GM21447 (cell line): ENCODE measurements around the gene ATXN7L1.
A peak's percentile ranks its signal among the peaks of the same experiment; 100 is the strongest.
"Not testable (repeated sequence)": the region's sequence is repeated elsewhere in the genome, so short reads cannot be mapped to it uniquely, and the experiment has no call there.

Experiments used
- ATAC-seq: cut with Tn5 transposase; IDR thresholded peaks from one replicate; pipeline ENCODE4 v1.9.1; 2021; ENCODE audit not compliant: unreplicated experiment

ATXN7L1 gene

DNA sequence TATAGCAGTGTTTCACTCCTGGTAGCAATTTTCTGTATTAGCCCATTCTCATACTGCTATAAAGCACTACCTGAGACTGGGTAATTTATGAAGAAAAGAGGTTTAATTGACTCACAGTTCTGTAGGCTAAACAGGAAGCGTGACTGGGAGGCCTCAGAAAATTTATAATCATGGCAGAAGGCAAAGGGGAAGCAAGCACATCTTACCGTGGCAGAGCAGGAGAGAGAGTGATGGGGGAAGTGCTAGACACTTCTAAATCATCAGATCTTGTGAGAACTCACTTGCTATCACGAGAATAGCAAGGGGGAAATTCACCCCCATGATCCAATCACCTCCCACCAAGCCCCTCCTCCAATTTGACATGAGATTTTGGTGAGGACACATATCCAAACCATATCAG lies 163.5 kb downstream of the ATXN7L1 start:
- ATAC-seq, result no peak

DNA sequence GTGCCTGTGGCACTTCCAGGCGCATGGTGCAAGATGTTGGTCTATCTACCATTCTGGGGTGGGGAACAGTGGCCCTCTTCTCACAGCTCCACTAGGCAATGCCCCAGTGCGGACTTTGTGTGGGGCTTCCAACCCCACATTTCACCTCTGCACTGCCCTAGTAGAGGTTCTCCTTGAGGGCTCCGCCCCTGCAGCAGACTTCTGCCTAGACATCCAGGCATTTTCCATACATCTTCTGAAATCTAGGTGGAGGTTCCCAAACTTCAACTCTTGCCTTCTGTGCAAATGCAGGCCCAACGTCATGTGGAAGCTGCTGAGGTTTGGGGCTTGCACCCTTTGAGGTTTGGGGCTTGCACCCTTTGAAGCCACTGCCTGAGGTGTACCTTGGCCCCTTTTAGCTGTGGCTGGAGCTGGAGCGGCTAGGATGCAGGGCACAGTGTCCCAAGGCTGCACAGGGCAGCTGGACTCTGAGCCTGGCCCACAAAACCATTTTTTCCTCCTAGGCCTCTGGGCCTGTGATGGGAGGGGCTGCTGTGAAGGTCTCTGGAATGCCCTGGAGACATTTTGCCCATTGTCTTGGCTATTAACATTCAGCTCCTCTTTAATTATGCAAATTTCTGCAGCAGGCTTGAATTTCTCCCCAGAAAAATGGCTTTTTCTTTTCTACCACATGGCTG lies 164.5 kb downstream of the ATXN7L1 start:
- no peak for ATAC-seq

GRCh38 chr7:105710720-105711119 lies 165.7 kb downstream of the ATXN7L1 start:
- ATAC-seq, result not testable (repeated sequence)

- ATAC-seq, result no peak
These were observed 167.7 kb downstream of the ATXN7L1 start for GRCh38 chr7:105708763-105709080.

DNA sequence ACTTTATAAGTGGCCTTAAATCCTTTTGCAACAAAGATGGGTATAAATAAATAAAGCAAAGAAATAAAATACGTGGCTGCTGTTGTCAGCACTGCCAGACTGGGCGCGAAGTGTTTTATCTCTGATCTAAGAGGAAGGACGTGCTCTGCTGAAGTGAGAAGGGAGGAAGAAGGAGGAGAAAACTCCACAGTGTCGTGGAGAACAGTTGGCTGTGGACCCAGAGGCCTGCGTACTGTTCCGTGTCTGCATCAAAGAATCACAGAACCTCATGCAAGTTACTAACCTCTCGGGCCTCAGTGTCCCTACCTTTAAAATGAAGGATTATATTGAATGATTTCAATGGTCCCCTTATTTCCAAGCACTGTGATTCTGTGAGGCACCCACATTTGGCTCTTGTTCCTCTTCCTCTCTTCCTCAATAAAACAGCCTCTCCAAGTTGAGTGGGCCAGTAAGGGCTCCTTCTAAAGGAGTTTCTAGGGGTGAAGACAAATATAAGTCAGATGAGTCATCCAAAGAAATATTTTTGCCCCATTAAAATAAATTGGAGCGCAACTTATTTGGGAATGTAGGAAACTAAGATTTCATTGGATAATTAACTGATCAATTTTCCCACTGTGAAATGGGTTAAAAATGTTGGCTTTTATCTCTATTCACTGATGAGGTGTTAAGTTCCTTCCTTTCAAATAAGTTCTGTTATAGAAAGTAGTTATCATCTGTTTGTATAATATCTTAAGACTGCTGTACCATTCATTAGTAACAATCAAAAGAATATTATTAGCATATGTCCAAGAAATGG lies 168.2 kb downstream of the ATXN7L1 start:
- ATAC-seq, result no peak

- no peak for ATAC-seq
These were observed 169.0 kb downstream of the ATXN7L1 start for GRCh38 chr7:105707381-105707780.

- no peak for ATAC-seq
These were observed 171.0 kb downstream of the ATXN7L1 start for GRCh38 chr7:105705427-105705826.

GRCh38 chr7:105703207-105703930 lies 173.0 kb downstream of the ATXN7L1 start:
- no peak for ATAC-seq

GRCh38 chr7:105699568-105700236 lies 176.7 kb downstream of the ATXN7L1 start:
- no peak for ATAC-seq

DNA sequence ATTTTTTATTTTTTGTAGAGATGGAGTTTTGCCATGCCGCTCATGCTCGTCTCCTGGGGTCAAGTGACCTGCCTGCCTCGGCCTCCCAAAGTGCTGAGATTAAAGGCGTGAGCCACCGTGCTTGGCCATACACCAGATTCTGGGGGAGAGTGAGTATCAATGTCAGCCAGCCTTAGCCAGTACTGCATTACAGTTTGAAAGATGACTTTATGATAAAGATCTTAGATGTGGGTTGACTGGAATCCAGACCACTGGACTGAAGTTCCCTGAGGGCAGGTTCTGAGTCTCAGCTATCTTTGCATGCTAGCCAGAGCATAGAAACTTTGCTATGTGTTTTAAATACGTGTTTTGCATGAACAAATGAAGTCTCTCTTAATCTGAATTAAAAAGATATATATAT lies 177.9 kb downstream of the ATXN7L1 start:
- ATAC-seq, result no peak

DNA sequence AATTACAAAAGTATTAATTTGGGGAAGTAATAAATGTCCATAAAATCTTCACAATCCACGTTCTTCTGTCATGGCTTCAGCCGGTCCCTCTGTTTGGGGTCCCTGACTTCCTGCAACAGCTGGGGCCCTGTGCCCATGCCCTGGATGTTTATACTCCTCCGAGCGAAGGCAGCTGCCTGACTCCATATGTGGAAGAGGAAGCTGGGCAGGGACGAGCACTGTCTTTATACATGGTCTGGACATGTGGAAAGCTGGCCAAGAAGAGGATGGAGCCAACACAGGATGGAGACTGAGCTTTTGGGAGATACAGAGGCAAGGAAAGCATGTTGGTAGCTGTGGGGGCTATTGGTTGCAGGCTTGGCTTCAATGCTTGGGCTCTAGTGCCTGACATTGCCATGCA lies 178.6 kb downstream of the ATXN7L1 start:
- no peak for ATAC-seq

GRCh38 chr7:105697169-105697568 lies 179.2 kb downstream of the ATXN7L1 start:
- not testable (repeated sequence) for ATAC-seq

DNA sequence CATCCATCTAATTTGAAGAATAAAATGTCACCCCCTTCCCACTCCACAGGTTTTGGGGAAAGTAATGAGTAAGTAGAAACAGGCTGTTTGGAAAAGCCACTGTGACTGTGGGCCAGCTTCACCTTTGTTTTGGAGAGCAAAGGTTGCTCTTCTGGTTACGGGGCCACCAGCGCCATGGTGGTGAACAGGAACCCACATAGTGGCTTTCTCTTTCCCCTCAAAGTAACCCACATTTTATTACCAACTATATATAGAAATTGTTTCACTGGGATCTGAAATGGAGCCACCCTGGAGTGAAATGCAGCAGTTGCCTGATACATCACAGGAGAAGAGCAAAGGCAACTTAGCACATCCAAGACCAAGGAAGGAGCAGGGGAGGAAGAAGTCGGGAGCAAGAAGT lies 182.8 kb downstream of the ATXN7L1 start:
- ATAC-seq, result no peak

DNA sequence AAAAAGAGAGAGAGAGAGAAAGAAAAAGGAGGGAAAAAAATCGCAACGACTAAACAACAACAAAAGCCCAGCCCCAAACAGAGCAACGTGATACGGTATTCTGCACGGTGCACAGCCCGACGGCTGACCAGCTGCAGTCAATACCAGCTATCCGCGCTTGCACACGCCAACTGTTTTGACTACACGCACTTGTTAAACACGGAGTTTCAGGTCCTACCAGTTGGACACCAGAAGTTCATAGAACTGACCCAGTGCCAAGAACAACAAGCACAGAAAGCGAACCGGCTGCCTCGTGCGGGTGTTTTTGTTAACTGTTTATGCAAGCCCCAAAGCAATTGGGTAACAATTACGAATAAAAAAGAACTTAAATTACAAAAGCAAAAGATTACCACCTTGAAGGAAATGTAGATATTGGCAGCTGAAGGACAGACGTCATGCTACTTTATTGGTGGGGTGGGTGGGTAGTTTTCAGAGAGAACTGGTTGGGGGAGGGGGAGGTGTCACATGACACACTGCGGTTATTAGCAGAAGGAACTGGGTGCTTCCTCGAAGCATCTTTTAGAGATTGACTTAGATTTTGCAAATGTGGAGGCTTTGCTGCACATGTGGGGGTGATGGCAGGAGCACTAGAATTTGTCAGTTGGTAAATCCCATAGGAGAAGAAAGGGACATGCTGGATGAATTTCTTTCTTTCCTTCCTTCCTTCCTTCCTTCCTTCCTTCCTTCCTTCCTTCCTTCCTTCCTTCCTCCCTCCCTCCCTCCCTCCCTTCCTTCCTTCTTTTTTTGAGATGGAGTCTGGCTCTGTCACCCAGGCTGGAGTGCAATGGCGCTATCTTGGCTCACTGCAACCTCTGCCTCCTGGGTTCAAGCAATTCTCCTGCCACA lies 184.5 kb downstream of the ATXN7L1 start:
- peak; percentile 71 for ATAC-seq

GRCh38 chr7:105691082-105691679 lies 185.2 kb downstream of the ATXN7L1 start:
- ATAC-seq, result peak; percentile 53

DNA sequence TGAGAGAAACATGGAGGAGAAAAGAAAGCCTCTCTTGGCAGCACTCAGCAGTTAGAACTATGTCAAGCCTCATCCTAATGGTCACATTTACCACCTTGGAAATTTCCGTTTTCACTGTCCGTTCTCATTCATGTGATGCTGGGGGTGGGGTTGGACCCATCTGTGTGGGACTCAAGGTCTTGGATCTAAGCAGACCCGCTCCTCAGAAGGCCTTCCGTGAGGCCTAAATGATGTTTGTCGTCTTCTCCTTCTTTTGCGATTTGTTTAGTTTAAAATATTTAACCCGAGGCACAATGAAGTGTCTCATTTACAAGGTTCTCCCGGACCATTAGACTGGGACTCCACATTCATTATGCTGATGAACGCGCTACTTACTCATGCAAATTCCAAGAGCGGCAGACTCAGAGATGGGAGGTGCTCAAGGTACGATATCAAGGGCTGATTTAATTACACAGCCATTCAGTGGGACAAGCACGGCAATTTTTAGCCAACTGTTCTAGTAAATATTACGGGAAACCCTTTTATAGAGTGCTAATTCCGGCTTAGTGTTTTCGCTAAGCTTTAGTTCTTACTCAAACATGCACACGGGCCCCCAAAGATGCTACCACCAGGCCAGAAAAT lies 186.0 kb downstream of the ATXN7L1 start:
- no peak for ATAC-seq

DNA sequence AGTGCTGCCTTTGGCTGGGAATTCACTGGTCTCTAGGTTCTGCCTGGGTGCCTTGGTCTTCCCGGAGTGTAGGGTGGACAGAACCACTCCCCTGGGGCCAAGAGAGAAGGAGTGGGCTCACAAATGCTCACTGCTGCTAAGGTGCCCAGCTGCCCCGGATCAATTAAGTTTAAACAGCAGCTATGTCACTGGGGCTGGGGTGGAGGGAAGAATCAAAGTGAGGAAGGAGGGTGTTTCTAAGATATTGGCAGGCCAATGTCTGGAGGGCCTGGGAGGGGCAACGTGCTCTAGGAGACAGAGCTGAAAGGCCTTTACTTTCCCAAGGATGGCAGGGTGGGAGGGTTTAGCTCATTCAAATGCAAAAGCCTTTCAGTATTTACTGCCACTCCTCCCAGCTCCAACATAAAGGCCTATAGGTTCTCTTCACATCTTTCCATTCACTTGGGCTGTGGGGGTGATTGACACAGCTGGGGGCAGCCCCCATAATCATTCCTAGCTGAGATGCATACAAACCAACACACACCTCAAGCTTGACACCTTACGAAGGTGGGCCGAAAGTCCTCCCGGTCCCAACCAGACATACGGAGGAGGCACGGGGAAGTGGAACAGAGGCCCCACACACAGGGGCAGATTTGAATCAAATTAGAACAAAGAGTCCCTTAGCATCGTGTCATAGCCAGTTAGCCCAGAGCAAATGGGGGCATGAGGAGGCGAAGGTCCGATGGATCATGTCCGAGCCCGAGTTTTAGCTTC lies 187.2 kb downstream of the ATXN7L1 start:
- ATAC-seq, result no peak

GRCh38 chr7:105688617-105689016 lies 187.8 kb downstream of the ATXN7L1 start:
- no peak for ATAC-seq

- ATAC-seq, result no peak
These were observed 191.2 kb downstream of the ATXN7L1 start for GRCh38 chr7:105685161-105685560.
